DMS53 (cell line): ENCODE data around the gene PHYHIPL.
"Not testable (repeated sequence)": the region's sequence is repeated elsewhere in the genome, so short reads cannot be mapped to it uniquely, and the experiment has no call there.

Experiments
- DNase-seq: peaks from one replicate; lab custom pipeline; 2025; lab: John Stamatoyannopoulos, UW

The PHYHIPL gene

DNA sequence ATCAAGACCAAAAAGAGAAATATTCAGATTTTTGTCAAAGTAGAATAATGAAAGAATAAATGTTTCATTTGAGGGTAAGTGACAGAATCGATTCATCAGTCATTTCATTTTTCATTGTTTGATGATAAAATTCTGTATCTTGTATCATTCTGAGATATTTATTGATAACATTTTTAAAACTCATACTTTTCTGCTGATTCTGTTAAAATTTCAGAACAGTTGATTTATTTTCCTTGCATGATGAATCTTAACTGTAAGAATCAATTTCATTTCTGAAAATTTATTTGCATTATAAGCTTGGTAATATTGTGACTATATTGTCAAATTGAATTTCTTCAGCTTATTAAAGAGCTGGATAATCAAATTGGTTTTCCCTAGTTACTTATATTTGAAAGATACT, 13.9 kb downstream of the PHYHIPL start:
- DNase-seq = no peak

DNA sequence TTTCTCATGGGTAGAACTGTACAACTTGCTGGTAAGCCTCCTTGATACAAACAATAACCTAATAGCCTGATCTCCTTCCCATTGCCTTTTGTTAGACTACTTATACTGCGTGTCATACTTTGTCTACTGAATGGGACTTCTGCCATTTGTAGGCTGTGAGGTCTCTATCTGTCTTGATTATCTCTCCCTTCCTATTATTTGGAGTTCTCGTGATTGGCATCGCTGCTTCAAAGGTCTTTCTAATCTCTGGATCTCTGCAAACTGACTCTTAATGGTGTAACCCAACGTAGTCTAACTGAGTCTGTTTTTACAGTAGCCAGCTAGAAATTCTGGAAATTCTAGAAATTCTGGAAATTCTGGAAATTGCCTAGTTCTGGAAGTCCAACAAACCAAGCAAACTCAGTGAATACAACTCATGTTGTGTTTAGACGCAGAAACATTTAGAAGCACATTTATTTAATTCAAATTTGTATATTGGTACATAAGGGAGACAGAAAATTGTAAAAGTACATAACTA, 29.8 kb downstream of the PHYHIPL start:
- peak; percentile 3 for DNase-seq

DNA sequence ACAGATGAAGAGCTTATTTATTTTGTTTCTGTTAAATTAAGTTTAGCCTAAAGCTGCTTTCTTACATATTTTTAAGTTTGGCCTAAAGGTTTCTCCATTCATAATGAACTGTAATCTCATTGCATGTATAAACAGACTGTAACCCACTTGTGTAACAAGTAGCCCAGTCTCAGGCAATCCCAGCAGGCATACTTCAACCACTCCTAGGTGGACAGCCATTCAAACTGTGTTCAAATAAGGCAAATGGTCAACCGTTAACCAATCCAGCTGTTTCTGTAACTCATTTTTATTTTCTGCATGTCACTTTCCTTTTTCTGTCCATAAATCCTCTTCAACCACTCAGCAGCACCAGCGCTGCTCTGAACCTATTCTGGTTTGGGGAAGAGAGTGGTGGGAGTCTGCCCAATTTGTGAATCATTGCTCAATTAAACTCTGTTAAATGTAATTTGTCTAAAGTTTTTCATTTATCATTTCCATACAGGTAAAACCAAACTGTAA, 35.9 kb downstream of the PHYHIPL start:
- DNase-seq = no peak

DNA sequence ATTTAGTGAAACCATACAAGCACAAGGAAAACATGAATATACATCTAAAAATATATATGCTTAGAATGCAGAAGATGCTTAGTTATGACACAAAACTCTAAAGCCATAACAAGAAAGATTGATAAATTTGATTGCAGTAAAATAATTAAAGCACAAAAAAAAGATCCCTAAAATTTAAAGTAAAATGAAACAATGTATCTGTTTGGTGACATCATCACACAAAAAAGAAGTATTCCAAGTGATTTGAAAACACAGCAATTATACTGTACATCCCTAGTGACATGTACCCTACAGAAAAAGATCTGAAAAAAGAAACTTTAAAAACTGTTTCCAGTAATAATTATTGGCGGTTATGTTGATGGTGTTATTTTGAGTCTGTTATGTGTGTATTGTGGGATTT, 37.7 kb downstream of the PHYHIPL start:
- no peak for DNase-seq

DNA sequence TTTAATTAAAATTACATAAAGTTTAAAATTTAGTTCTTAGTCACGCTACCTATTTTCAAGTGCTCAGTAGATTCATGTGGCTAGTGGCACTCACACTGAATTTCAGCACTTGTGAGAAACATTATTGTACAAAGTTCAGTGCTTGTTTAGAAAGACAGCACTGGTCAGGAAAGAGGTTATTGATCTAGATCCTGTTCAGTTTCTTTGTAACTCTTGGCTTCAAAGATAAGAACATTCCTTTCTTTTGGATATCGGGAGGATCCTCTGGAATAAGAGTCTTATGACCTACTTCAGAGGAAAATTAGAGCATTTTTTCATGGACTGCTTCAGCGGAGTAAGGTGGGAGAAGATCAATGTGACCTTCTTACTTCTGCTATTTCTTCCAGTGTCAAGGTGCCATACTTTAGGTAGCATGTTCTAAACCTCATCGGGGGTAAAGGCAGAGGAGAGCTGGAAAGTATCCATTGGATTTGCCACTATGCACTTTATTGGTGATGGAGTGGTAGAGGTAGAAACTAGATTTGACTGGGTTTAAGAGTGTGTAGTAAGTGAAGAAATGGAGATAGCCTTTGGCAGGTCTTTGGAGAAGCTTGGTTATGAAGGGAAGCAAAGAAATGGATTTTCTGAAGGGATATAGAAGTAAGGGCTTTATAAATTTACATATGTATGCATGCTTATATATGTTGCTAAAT, 39.9 kb downstream of the PHYHIPL start:
- no peak for DNase-seq

DNA sequence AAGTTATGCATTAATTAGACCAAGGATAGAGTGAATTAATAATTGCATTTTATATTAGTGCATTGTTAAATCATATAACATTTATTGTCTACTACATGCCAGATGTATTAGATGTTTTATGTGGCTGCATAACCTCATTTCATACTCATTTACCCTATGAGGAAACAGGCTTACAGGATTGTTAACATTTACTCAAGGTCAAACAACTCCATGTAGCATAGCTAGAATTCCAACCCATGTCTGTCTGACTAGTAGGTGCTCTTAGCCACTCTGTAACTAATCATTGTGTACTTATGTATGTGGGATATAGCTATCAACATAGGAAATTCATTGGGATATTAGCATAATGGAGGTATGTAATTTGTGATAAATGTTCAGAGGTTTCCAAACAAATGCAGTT, 46.3 kb downstream of the PHYHIPL start:
- DNase-seq = no peak

DNA sequence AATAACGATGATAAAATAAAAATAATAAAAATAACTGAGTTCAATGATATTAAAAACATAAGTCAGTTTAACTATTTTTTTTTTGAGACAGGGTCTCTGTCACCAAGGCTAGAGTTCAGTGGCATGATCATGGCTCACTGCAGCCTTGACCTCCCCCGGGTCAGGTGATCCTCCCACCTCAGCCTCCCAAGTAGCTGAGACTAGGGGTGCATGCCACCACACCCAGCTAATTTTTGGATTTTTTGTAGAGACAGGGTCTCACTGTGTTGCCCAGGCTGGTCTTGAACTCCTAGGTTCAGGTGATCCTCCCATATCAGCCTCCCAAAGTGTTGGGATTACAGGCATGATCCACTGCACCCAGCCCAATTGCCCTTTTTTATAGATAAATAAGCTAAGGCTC, 47.2 kb downstream of the PHYHIPL start:
- DNase-seq = not testable (repeated sequence)

DNA sequence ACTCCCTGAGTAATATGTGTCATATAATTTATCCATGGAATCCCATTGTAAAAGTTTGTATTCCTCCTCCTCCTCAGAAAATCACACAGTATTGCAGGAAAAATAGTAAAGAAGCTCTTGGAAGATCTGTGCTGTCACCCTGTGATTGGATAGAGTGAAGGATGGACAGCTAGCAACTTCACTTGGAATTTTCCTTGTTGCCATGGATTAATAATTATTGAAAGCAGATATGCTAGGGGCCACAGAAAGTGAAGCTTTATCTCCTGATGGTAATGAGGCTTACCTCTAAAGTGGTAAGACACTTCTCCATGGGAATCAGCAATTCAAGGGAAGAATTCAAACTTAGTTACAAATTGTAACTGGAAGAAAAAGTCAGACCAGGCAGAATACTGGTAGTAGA, 48.8 kb downstream of the PHYHIPL start:
- DNase-seq = no peak

DNA sequence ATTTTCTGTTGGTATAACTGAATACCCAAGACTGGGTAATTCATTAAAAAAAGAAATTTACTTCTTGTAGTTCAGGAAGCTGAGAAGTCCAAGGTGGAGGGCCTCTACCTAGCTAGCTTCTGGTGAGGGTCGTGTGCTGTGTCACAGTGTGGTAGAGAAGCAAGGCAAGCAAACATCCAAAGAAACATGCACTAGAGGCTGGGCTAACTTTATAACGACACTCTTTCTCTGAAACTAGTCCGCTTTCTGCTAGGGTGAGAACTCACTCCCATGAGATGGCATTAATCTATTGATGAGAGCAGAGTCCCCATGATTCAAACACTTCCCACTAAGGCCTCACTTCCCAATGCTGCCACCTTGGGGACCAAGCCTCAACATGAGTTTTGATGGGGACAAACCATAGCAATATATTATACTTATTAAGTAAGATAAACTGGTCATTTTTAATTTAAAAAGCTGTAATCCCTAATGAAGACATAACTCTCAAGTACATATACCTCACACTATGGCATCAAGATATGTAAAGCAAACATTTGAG, 50.8 kb downstream of the PHYHIPL start:
- peak; percentile 7 for DNase-seq

DNA sequence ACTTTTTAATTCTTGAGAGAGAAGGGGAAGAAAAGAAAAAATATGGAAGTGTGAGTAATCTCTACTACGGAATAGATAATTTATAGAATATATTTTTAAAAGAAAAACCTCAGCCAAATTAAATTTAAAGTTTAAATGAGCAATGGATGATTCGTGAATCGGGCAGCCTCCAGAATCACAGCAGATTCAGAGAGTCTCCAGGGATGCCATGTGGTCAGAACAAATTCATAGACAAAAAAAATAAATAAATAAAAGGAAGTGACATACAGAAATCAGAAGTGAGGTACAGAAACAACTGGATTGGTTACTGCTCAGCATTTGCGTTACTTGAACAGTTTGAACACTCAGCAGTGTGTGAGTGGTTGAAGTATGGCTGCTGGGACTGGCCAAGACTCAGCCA, 53.0 kb downstream of the PHYHIPL start:
- no peak for DNase-seq

DNA sequence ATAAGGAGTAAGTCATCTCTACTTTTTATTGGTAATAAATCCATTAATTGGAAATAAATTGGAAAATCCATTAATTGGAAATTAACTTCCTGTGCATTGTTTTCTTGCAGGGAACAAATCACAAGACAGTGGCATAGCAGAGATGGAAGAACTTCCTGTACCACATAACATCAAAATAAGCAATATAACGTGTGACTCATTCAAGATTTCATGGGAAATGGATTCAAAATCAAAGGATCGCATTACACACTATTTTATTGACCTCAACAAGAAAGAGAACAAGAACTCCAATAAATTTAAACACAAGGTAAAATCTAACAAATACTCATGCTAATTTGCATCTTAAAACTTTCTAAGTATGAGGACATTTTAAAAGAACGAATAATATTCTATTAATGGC, 57.8 kb downstream of the PHYHIPL start:
- DNase-seq = peak; percentile 61

DNA sequence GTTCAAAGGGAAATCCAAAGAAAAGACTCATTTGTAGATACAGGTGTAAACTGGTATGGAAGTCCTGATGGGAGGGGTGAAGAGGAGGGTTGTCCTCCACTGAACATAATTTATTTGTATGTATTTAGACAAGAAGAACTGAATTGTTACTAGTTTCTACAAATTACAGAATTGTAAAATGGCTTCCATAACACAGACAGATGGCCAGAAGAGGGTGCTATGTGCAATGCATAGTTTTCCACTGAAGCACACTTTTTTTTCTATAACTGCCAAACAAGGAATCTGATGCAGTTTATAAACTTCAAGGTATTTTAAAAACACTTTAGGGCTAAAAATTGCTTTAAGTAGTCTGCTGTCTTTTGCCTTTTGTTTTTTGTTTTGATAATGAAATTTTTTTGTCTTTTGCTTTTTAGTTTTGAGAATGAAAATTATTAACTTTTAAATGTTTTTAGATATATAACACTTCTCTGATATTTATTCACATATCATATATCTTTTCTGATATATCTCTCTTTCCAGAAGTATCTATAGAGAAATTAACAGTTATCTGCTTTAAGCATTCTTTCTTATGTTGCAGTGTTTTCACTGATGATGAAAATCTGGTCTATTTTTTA, 58.5 kb downstream of the PHYHIPL start:
- DNase-seq = peak; percentile 69

DNA sequence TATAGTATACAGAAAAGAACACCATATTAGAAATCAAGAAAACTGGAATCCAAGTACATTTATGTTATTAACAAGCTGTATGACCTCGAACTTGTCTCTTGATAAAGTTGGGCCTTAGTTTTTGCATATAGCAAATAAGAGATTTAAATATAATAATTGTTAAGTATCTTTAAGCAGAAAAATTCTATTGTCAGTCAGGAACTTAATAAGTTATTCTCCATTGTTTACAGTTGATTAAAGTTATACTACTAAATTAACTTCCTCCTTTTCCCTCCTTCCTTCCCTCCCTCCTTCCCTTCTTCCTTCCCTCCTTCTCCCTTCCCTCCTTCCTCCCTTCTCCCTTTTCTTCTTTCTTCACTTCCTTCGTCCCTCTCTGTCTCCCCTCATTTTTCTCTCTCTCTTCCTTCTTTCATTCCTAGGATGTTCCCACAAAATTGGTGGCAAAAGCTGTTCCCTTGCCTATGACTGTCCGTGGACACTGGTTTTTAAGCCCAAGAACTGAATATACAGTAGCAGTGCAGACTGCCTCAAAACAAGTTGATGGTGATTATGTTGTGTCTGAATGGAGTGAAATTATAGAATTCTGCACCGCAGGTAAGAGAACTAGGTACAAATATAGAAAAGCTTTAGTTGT, 59.7 kb downstream of the PHYHIPL start:
- no peak for DNase-seq

DNA sequence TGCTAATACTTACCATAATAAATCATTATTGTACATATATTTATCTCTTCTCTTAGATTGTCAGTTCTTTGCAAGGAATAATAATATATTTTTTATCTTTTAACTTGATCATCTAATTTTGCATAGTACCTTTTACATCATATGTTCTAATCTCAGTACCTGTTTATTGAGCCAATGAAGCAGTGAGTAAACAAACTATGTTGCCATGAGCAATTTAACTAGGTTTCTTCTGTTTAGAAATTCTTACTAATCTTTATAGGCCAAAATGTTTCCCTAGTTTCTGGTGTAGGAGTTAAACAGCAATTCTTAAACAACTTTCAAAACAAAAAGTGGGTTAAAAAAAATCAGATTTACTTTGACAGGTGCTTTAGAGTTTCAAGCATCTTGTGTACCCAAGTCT, 61.3 kb downstream of the PHYHIPL start:
- no peak for DNase-seq

DNA sequence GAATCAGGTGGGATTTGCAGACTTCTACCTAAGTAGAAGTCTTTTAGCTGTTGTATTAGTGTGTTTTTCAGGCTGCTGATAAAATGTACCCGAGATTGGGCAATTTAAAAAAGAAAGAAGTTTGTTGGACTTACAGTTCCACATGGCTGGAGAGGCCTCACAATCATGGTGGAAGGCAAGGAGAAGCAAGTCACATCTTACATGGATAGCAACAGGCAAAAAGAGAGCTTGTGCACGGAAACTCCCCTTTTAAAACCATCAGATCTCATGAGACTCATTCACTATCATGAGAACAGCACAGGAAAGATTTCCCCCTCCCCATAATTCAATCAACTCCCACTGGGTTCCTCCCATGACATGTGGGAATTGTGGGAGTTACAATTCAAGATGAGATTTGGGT, 62.7 kb downstream of the PHYHIPL start:
- not testable (repeated sequence) for DNase-seq

DNA sequence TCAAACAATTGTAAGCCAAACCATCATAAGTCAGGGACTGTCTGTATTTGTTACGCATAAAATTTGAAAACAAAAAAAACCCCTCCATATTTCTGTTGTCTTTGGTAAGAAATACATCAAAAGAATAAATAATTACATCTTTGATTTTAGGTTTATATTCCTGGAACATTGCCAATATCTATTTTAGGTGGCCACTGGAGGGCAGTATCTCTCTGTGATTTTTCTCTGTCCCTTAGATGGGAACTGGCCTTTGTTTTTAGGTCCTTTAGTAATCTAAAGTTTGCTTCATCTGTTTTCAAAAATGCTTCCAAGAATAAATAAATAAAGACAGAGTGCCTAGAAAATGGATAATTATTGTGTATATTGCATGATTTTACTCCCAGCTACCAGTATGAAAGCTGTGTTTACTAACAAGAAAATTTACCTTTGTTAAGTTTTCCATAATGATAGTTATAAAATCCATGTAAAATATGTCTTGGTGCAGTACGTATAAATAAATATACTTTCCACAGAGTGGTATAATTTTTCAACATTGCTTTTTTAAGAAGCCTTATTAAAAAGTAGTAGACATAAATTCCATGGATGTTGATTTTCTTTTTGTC, 64.2 kb downstream of the PHYHIPL start:
- peak; percentile 64 for DNase-seq

DNA sequence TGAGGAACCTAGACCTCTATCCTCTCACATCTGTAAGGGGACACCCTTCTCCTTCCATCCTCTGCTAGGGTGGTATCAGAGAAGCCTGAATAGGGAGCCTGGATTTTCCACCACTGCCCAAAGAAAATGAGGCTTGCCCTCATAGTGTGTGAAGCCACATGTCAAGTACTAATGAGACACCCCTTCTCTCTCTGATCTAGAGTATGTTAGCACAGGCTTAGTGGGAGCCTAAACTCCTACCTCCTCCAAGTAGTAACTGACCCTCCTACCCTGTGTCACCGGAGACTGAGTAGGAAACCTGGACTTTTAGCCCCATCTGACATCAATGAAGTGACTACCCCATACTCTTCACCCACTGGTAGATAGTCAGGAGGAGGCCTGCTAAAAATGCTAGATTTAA, 65.6 kb downstream of the PHYHIPL start:
- no peak for DNase-seq

DNA sequence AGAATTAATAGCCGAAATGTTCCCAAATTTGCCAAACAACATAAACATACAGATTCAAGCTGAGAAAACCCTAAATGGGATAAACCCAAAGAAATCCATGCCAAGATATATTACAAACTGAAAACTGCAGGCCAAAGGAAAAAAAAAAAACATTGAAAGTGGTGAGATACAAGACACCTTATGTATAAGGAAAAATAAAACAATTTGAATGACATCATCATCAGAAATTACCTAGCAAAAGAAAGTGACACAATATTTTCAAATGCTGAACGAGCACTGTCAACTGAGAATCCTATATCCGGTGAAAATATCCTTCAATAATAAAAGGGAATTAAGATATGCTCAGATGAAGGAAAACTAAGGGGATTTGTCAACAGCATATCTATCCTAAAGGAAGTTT, 66.5 kb downstream of the PHYHIPL start:
- no peak for DNase-seq

DNA sequence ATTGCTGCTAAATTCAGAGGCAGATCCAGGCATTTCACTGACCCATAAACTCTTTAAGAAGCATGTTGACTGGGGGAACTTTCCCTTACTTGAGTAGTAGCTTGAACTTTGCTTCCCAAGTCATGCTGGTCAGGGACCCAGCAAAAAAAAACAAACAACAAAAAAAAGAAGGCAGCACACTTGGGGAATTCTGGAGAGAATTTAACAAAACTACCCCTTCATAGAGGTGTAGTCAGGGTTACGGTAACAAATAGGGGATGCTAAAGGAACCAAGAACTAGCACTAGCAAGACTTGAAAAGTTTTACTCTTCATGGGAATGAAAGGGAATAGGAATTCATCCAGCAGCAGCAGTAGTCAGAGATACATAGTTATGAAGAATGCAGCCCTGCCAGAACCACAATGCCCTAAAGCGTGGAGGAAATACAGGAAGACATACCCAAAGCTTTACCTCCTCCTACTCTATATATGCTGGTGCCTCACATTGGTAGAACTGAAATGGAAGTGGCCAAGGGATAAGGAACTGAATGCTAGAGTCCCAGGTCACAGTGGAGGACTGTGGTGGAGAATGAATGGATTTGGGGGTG, 67.3 kb downstream of the PHYHIPL start:
- no peak for DNase-seq

DNA sequence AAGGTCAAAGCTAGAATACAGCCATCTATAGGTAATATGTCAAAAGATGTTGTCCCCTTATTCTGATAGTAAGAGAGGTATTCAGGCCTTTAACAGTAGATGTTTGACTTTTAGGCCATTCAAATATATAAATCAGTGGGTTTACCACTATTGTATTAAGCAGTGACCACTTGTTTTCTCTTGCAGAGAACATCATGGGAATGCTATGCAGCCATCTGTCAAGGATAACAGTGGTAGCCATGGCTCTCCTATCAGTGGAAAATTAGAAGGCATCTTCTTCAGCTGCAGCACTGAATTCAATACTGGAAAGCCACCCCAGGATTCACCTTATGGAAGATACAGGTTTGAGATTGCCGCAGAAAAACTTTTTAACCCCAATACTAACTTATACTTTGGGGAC, 68.4 kb downstream of the PHYHIPL start:
- no peak for DNase-seq

DNA sequence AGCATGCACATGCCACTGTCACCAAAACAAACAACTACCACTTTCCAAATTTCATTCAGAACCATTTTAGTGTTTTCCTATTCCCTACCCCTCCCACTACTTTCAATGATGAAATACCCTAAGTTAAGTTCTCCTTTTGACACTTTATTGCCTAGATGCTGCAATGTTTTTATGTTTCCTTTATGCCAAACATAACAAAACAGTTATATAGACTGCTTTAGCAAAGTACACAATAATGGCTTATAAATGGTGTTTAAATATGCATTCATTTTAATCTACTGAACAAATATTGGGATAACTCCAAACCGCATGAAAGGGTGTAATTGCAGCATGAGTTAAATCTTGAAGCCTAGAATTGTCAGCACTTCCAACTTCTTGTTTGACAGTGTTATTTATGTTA, 69.2 kb downstream of the PHYHIPL start:
- no peak for DNase-seq

DNA sequence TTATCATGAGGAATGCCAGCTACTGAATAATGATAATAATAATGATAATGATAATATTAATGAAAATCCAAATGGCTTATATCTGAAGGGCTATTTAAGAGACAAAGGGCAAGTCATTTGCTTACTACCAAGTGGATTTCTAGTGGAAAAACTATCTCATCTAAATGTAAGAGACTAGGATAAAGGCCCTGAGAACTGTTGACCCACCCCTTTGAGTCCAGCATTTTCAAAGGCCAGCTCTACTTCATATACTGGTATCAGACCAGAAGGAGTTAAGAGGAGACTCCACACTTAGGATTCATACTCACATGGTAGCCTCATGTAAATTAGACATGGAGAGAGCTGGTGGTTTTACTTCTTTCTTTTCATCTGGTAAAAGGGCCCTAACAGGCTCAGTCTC, 76.0 kb downstream of the PHYHIPL start:
- no peak for DNase-seq
